ENCODE measurements around the gene PRKCH. TPM values are rescaled to one million over a fixed set of nuclear protein-coding genes. Genes with fewer than 3 reads are reported as not detected.
A peak's percentile ranks its signal among the peaks of the same experiment; 100 is the strongest.

The PRKCH gene
- total RNA-seq, 2 donors from 2014 or later, result 7.2 to 8.6 TPM

- peaks cover 15% of the 10 kb centered on the region for H3K4me1 ChIP-seq (ENCODE audit: control insufficient read depth, insufficient read depth, low read length)
- H3K4me3 Mint-ChIP-seq, result no peak overlapping the region
- no peaks in the 10 kb centered on the region for H3K36me3 ChIP-seq (ENCODE audit: control insufficient read depth, insufficient read depth, low read length)
- no peak overlapping the region for H3K9ac ChIP-seq (ENCODE audit: extremely low read depth, low read length, poor library complexity, severe bottlenecking)
- H3K27ac Mint-ChIP-seq, result no peak overlapping the region
- H3K27ac ChIP-seq (ENCODE audit: low read depth, low read length), result no peak overlapping the region
- whole genome bisulfite sequencing, 2 experiments (ENCODE audit: insufficient coverage in 1 of 2, insufficient read length in 1 of 2), result 82 to 88% methylated on average over 2 to 3 of the region's 3 CpGs
- no peaks in the 10 kb centered on the region for H3K36me3 Mint-ChIP-seq (ENCODE audit: low read depth)
- TF ChIP-seq, protein P1, sequence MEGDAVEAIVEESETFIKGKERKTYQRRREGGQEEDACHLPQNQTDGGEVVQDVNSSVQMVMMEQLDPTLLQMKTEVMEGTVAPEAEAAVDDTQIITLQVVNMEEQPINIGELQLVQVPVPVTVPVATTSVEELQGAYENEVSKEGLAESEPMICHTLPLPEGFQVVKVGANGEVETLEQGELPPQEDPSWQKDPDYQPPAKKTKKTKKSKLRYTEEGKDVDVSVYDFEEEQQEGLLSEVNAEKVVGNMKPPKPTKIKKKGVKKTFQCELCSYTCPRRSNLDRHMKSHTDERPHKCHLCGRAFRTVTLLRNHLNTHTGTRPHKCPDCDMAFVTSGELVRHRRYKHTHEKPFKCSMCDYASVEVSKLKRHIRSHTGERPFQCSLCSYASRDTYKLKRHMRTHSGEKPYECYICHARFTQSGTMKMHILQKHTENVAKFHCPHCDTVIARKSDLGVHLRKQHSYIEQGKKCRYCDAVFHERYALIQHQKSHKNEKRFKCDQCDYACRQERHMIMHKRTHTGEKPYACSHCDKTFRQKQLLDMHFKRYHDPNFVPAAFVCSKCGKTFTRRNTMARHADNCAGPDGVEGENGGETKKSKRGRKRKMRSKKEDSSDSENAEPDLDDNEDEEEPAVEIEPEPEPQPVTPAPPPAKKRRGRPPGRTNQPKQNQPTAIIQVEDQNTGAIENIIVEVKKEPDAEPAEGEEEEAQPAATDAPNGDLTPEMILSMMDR (conservative IDR thresholded peaks at IDR 0.05), result no peak
- peaks cover 10% of the 10 kb centered on the region for H3K27me3 Mint-ChIP-seq (ENCODE audit: insufficient read depth)
- H3K9me3 Mint-ChIP-seq, result no peaks in the 10 kb centered on the region
- H3K4me1 Mint-ChIP-seq, result peaks cover 24% of the 10 kb centered on the region
- H3K27me3 ChIP-seq (ENCODE audit: control insufficient read depth, insufficient read depth, low read length, poor library complexity, severe bottlenecking), result no peaks in the 10 kb centered on the region
- DNase-seq, result no peak
- H3K9me3 ChIP-seq (ENCODE audit: control insufficient read depth, low read length), result no peaks in the 10 kb centered on the region
- no peak overlapping the region for H3K4me3 ChIP-seq (ENCODE audit: low read length)
Observed at GRCh38 chr14:61573321-61573720, 251.9 kb downstream of the PRKCH start.

GRCh38 chr14:61573748-61574513, 252.6 kb downstream of the PRKCH start:
- Histone ChIP-seq H3K27ac (ENCODE audit: low read depth, low read length) (no peak overlapping the region), H3K4me1 (ENCODE audit: control insufficient read depth, insufficient read depth, low read length) (peaks cover 15% of the 10 kb centered on the region), H3K27me3 (ENCODE audit: control insufficient read depth, insufficient read depth, low read length, poor library complexity, severe bottlenecking) (no peaks in the 10 kb centered on the region), H3K9ac (ENCODE audit: extremely low read depth, low read length, poor library complexity, severe bottlenecking) (no peak overlapping the region), H3K4me3 (ENCODE audit: low read length) (no peak overlapping the region), H3K36me3 (ENCODE audit: control insufficient read depth, insufficient read depth, low read length) (no peaks in the 10 kb centered on the region), H3K9me3 (ENCODE audit: control insufficient read depth, low read length) (no peaks in the 10 kb centered on the region)
- Mint-ChIP-seq H3K36me3 (ENCODE audit: low read depth) (no peaks in the 10 kb centered on the region), H3K4me3 (no peak overlapping the region), H3K4me1 (peaks cover 21% of the 10 kb centered on the region), H3K9me3 (no peaks in the 10 kb centered on the region), H3K27me3 (ENCODE audit: insufficient read depth) (peaks cover 8% of the 10 kb centered on the region), H3K27ac (no peak overlapping the region)
- DNase-seq, result peak; percentile 46
- TF ChIP-seq, protein P1 (conservative IDR thresholded peaks at IDR 0.05), result no peak
- WGBS, 2 experiments (ENCODE audit: insufficient coverage in 1 of 2, insufficient read length in 1 of 2), result 91 to 93% methylated on average over 6 to 7 of the region's 7 CpGs

GRCh38 chr14:61574514-61574807, 253.1 kb downstream of the PRKCH start:
- TF ChIP-seq, protein P1 (conservative IDR thresholded peaks at IDR 0.05), result no peak
- Mint-ChIP-seq H3K4me1 (peaks cover 16% of the 10 kb centered on the region), H3K27me3 (ENCODE audit: insufficient read depth) (peaks cover 3% of the 10 kb centered on the region), H3K9me3 (no peaks in the 10 kb centered on the region), H3K4me3 (no peak overlapping the region), H3K36me3 (ENCODE audit: low read depth) (no peaks in the 10 kb centered on the region), H3K27ac (no peak overlapping the region)
- Histone ChIP-seq H3K27ac (ENCODE audit: low read depth, low read length) (no peak overlapping the region), H3K9me3 (ENCODE audit: control insufficient read depth, low read length) (no peaks in the 10 kb centered on the region), H3K9ac (ENCODE audit: extremely low read depth, low read length, poor library complexity, severe bottlenecking) (no peak overlapping the region), H3K27me3 (ENCODE audit: control insufficient read depth, insufficient read depth, low read length, poor library complexity, severe bottlenecking) (no peaks in the 10 kb centered on the region), H3K4me1 (ENCODE audit: control insufficient read depth, insufficient read depth, low read length) (peaks cover 12% of the 10 kb centered on the region), H3K4me3 (ENCODE audit: low read length) (no peak overlapping the region), H3K36me3 (ENCODE audit: control insufficient read depth, insufficient read depth, low read length) (no peaks in the 10 kb centered on the region)
- no peak for DNase-seq
- WGBS, 2 experiments (ENCODE audit: insufficient coverage in 1 of 2, insufficient read length in 1 of 2), result 81 to 85% methylated on average over 7 of the region's 7 CpGs

Measured in endodermal cell (in vitro differentiated cells).